Testis (tissue), 3 donors: Measurements from ENCODE around the gene MAN1C1. TPM values are rescaled to one million over a fixed set of nuclear protein-coding genes. Genes with fewer than 3 reads are reported as not detected.

Source experiments
- DNase-seq: peaks from one replicate; pipeline ENCODE4 v3.0.0-alpha.2; 2019
- H3K27ac ChIP-seq, 2 donors: fragments of 200-600 bp; sonication (generic); one replicate each; pipeline ENCODE4 v1.5.1; 2019
- H3K27me3 ChIP-seq: fragments of 200-600 bp; sonication (generic); one replicate; pipeline ENCODE4 v1.5.1; 2019
- H3K36me3 ChIP-seq: fragments of 200-600 bp; sonication (generic); one replicate; pipeline ENCODE4 v1.5.1; 2017; ENCODE audit warnings: low read depth; ENCODE audit errors: missing control alignments
- H3K4me1 ChIP-seq: fragments of 200-600 bp; sonication (generic); one replicate; pipeline ENCODE4 v1.5.1; 2019
- H3K4me3 ChIP-seq, 2 donors: fragments of 200-600 bp; sonication (generic); one replicate each; pipeline ENCODE4 v1.5.1; 2017 to 2019
- H3K9me3 ChIP-seq: fragments of 200-600 bp; sonication (generic); one replicate; pipeline ENCODE4 v1.5.1; 2017
- CTCF ChIP-seq, 3 experiments: fragments of 450-650 bp in 2 of 3; fragments of 200-600 bp in 1 of 3; sonication (generic) in 1 of 3; IDR thresholded peaks; one replicate each; pipeline ENCODE4 v1.5.1; 2016 to 2019; ENCODE audit warnings: antibody characterized with exemption in 3 of 3, mild to moderate bottlenecking in 2 of 3, moderate library complexity in 1 of 3
- POLR2A ChIP-seq: fragments of 450-650 bp; IDR thresholded peaks from one replicate; pipeline ENCODE4 v1.6.1; 2017; ENCODE audit warnings: antibody characterized with exemption, mild to moderate bottlenecking, moderate library complexity
- WGBS, 2 donors: methylation state at CpG; one replicate each; pipeline ENCODE4 v1.1.5; 2018; 5-methylcytosine and 5-hydroxymethylcytosine counted together
- intact Hi-C: fragments of 100-400 bp; cut with DNase I; formaldehyde crosslinking; loops from one replicate; pipeline ENCODE4 v1.15.1; 2023; ENCODE audit warnings: low total_unique reads
- polyA plus RNA-seq: library from polyadenylated mRNA; stranded (reverse); fragments of 350-450 nt; fragmentation: Illumina TruSeq; extraction: RNeasy Lipid Tissue Mini Kit (QIAGEN cat#74804); gene quantifications from one replicate; pipeline ENCODE4 v1.2.3, GENCODE V29; 2014; ENCODE audit warnings: low read depth, low replicate concordance; ENCODE audit not compliant: insufficient read depth
- total RNA-seq, 2 donors: library from RNA; depleted of rRNA; stranded (reverse); fragments of >200 nt; gene quantifications; one replicate each; pipeline ENCODE4 v1.2.3, GENCODE V29; 2016

The MAN1C1 gene
- total and polyA plus RNA-seq, 3 donors from 2014 or later = 12.8 to 21.1 (median 14.8) TPM

GRCh38 chr1:25807480-25808390, 191.1 kb downstream of the MAN1C1 start:
- no peak for TF ChIP-seq POLR2A
- TF ChIP-seq CTCF (IDR thresholded peaks at IDR 0.05) = no peak
- no peaks in the 10 kb centered on the region for H3K4me1 ChIP-seq
- WGBS, 2 donors = 76 to 78% methylated on average over 6 to 20 of the region's 20 CpGs

GRCh38 chr1:25808481-25809244, 192.1 kb downstream of the MAN1C1 start:
- WGBS, 2 donors = 94 to 96% methylated on average over 27 to 33 of the region's 34 CpGs
- Histone ChIP-seq H3K27ac (no peak overlapping the region), H3K4me1 (no peaks in the 10 kb centered on the region), H3K9me3 (no peaks in the 10 kb centered on the region), H3K27me3 (no peaks in the 10 kb centered on the region), H3K4me3 (no peak overlapping the region), H3K36me3 (no peaks in the 10 kb centered on the region)
- TF ChIP-seq POLR2A (no peak), CTCF (IDR thresholded peaks at IDR 0.05) (no peak)
- no peak for DNase-seq
- intact Hi-C loops = no loop called here

More at GRCh38 chr1:25807480-25808390, 191.1 kb downstream of the MAN1C1 start:
- no peaks in the 10 kb centered on the region for H3K9me3 ChIP-seq
- H3K27ac ChIP-seq = no peak overlapping the region
- intact Hi-C loops = no loop called here
- H3K4me3 ChIP-seq = no peak overlapping the region
- no peaks in the 10 kb centered on the region for H3K36me3 ChIP-seq
- no peak for DNase-seq
- no peaks in the 10 kb centered on the region for H3K27me3 ChIP-seq

GRCh38 chr1:25809283-25809926, 192.8 kb downstream of the MAN1C1 start:
- intact Hi-C loops = no loop called here
- 84 to 93% methylated on average over 14 to 18 of the region's 18 CpGs for WGBS, 2 donors
- Histone ChIP-seq H3K4me3 (no peak overlapping the region), H3K36me3 (no peaks in the 10 kb centered on the region), H3K4me1 (no peaks in the 10 kb centered on the region), H3K9me3 (no peaks in the 10 kb centered on the region), H3K27ac (no peak overlapping the region), H3K27me3 (no peaks in the 10 kb centered on the region)
- TF ChIP-seq POLR2A = no peak
- TF ChIP-seq CTCF (IDR thresholded peaks at IDR 0.05) = no peak
- DNase-seq = no peak

- Histone ChIP-seq H3K4me1 (no peaks in the 10 kb centered on the region), H3K36me3 (no peaks in the 10 kb centered on the region), H3K27me3 (no peaks in the 10 kb centered on the region), H3K9me3 (no peaks in the 10 kb centered on the region), H3K27ac (no peak overlapping the region), H3K4me3 (no peak overlapping the region)
- DNase-seq = no peak
- intact Hi-C loops = no loop called here
- no peak for TF ChIP-seq POLR2A
- TF ChIP-seq CTCF (IDR thresholded peaks at IDR 0.05) = no peak
- 94 to 98% methylated on average over 5 to 6 of the region's 7 CpGs for WGBS, 2 donors
These were observed 193.3 kb downstream of the MAN1C1 start for GRCh38 chr1:25809929-25810328.
